CD14-positive monocyte (primary cell): ENCODE data around the gene SERPINA12. TPM values are rescaled to one million over a fixed set of nuclear protein-coding genes. Genes with fewer than 3 reads are reported as not detected.
"Not testable (repeated sequence)": the region's sequence is repeated elsewhere in the genome, so short reads cannot be mapped to it uniquely, and the experiment has no call there.

Source experiments
- DNase-seq, 3 donors: peaks; one replicate each; pipeline ENCODE4 v3.0.0-alpha.2; 2011 to 2022
- H2AFZ ChIP-seq: 2 replicates; pipeline ENCODE4 v1.6.0; 2012; ENCODE audit warnings: mild to moderate bottlenecking, low read depth, low read length, inconsistent platforms; ENCODE audit not compliant: insufficient read depth, poor library complexity, severe bottlenecking
- H3K27ac ChIP-seq, 2 donors: 1 replicate in 1 of 2; 2 replicates in 1 of 2; pipeline ENCODE4 v1.5.1; 2012 to 2013; ENCODE audit warnings: low read length in 2 of 2, control low read depth in 1 of 2, inconsistent platforms in 1 of 2, low read depth in 1 of 2, mild to moderate bottlenecking in 1 of 2
- H3K27me3 ChIP-seq, 2 donors: one replicate each; pipeline versions ENCODE4 v1.6.0 to v1.6.1; 2011 to 2013; ENCODE audit warnings: low read length in 2 of 2; ENCODE audit not compliant: control insufficient read depth in 2 of 2, insufficient read depth in 2 of 2
- H3K36me3 ChIP-seq, 2 donors: replicated peaks in 1 of 2; 1 replicate in 1 of 2; 2 replicates in 1 of 2; pipeline versions ENCODE4 v1.5.1 to v1.6.1; 2012 to 2013; ENCODE audit warnings: low read length in 2 of 2, control low read depth in 1 of 2, inconsistent platforms in 1 of 2, mild to moderate bottlenecking in 1 of 2; ENCODE audit not compliant: insufficient read depth in 2 of 2, control insufficient read depth in 1 of 2
- H3K4me1 ChIP-seq, 2 donors: 1 replicate in 1 of 2; 2 replicates in 1 of 2; pipeline versions ENCODE4 v1.5.1 to v1.6.1; 2012 to 2013; ENCODE audit warnings: low read length in 2 of 2, control low read depth in 1 of 2, inconsistent platforms in 1 of 2, mild to moderate bottlenecking in 1 of 2, moderate library complexity in 1 of 2; ENCODE audit not compliant: insufficient read depth in 2 of 2, control insufficient read depth in 1 of 2
- H3K4me2 ChIP-seq: replicated peaks from 2 replicates; pipeline ENCODE3; 2012; ENCODE audit warnings: low read length, moderate library complexity, mild to moderate bottlenecking; ENCODE audit not compliant: poor library complexity, severe bottlenecking; ENCODE audit errors: extremely low read depth
- H3K4me3 ChIP-seq, 3 experiments: fragments of 200-600 bp in 1 of 3; sonication (generic) in 1 of 3; replicated peaks in 1 of 3; 1 replicate in 2 of 3; 2 replicates in 1 of 3; pipeline ENCODE4 v1.5.1; 2011 to 2013; ENCODE audit warnings: low read length in 3 of 3, mild to moderate bottlenecking in 3 of 3, control low read depth in 2 of 3, low read depth in 2 of 3, inconsistent platforms in 1 of 3, moderate library complexity in 1 of 3
- H3K79me2 ChIP-seq: 2 replicates; pipeline ENCODE4 v1.6.0; 2012; ENCODE audit warnings: mild to moderate bottlenecking, control low read depth, inconsistent platforms, low read length, moderate library complexity; ENCODE audit not compliant: insufficient read depth
- H3K9ac ChIP-seq: 2 replicates; pipeline ENCODE4 v1.6.0; 2017; ENCODE audit warnings: low read length, mild to moderate bottlenecking; ENCODE audit not compliant: insufficient read depth, poor library complexity, severe bottlenecking
- H3K9me3 ChIP-seq, 2 donors: replicated peaks in 1 of 2; 1 replicate in 1 of 2; 2 replicates in 1 of 2; pipeline versions ENCODE4 v1.5.1 to v1.6.1; 2012 to 2013; ENCODE audit warnings: low read length in 2 of 2, control low read depth in 1 of 2; ENCODE audit not compliant: control insufficient read depth in 1 of 2, insufficient read depth in 1 of 2
- H4K20me1 ChIP-seq: 2 replicates; pipeline ENCODE4 v1.6.0; 2012; ENCODE audit warnings: mild to moderate bottlenecking, low read length, control low read depth, moderate library complexity; ENCODE audit not compliant: insufficient read depth
- H3K27ac Mint-ChIP-seq, 7 donors: one replicate each; pipeline ENCODE4 v1.8.0; 2020; ENCODE audit warnings: mild to moderate bottlenecking in 7 of 7, mixed read lengths in 7 of 7, moderate library complexity in 6 of 7, inconsistent platforms in 2 of 7
- H3K27me3 Mint-ChIP-seq, 3 donors: one replicate each; pipeline ENCODE4 v1.8.0; 2021 to 2022; ENCODE audit warnings: low read depth in 3 of 3, mild to moderate bottlenecking in 3 of 3, mixed read lengths in 3 of 3, moderate library complexity in 3 of 3, inconsistent platforms in 1 of 3
- H3K36me3 Mint-ChIP-seq, 2 donors: one replicate each; pipeline ENCODE4 v1.8.0; 2020; ENCODE audit warnings: mixed read lengths in 2 of 2, inconsistent platforms in 1 of 2, mild to moderate bottlenecking in 1 of 2
- H3K4me1 Mint-ChIP-seq: one replicate; pipeline ENCODE4 v1.8.0; 2020; ENCODE audit warnings: mild to moderate bottlenecking, mixed read lengths
- H3K4me3 Mint-ChIP-seq, 2 donors: one replicate each; pipeline ENCODE4 v1.8.0; 2020; ENCODE audit warnings: mild to moderate bottlenecking in 2 of 2, mixed read lengths in 2 of 2, moderate library complexity in 1 of 2
- H3K9me3 Mint-ChIP-seq, 7 donors: one replicate each; pipeline ENCODE4 v1.8.0; 2020 to 2022; ENCODE audit warnings: mixed read lengths in 7 of 7, mild to moderate bottlenecking in 6 of 7, moderate library complexity in 6 of 7, inconsistent platforms in 2 of 7
- WGBS: methylation state at CpG from one replicate; pipeline ENCODE4 v1.1.5; 2013; ENCODE audit warnings: missing lambda C conversion rate; ENCODE audit not compliant: insufficient coverage; 5-methylcytosine and 5-hydroxymethylcytosine counted together
- intact Hi-C, 2 donors: fragments of 100-400 bp; cut with micrococcal nuclease; formaldehyde crosslinking; loops; one replicate each; pipeline versions ENCODE4 v1.15.0 to v1.15.1; 2023
- polyA plus RNA-seq, 3 donors: library from polyadenylated mRNA; depleted of rRNA in 1 of 3; unstranded in 2 of 3; stranded (reverse) in 1 of 3; fragments of 300-500 nt in 2 of 3; fragments of >200 nt in 1 of 3; fragmentation: Illumina TruSeq in 2 of 3; gene quantifications; 1 replicate in 2 of 3; 2 replicates in 1 of 3; pipeline ENCODE4 v1.2.3, GENCODE V29; 2012 to 2021
- TF ChIP-seq, protein P1 (sequence below): fragments of 200-600 bp; IDR thresholded peaks from one replicate; pipeline ENCODE4 v1.8.0; 2022; ENCODE audit warnings: antibody characterized with exemption, mild to moderate bottlenecking

The SERPINA12 gene
- polyA plus RNA-seq, 3 donors = not detected

DNA sequence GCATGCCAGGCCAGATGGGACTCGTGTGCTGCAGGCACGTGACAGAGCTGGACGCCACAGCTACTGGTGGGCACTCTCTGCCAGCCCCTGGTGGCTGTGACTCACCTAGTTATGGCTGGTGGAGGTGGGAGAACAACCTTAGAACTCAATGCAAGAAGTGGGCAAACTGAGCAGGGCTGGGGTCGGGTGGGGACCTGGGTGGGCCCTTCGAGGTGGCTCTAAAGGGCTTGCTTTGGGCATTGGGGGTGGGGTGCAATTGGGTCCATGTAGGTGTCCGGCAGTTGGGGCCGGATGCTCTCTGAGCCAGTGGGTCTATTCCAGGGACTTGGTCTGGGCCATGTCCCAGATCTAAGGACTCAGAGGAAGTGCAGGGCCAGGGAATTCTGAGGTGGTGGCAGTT is 5.1 kb upstream of the SERPINA12 start:
- H3K4me3 Mint-ChIP-seq = no peak overlapping the region
- intact Hi-C loops = no loop called here
- Histone ChIP-seq H3K9me3 (no peaks in the 10 kb centered on the region), H3K9ac (no peak overlapping the region), H3K4me3 (no peak overlapping the region), H3K36me3 (no peaks in the 10 kb centered on the region), H3K27ac (no peak overlapping the region), H3K4me1 (no peaks in the 10 kb centered on the region), H3K27me3 (no peaks in the 10 kb centered on the region), H3K79me2 (no peaks in the 10 kb centered on the region), H4K20me1 (no peaks in the 10 kb centered on the region), H2AFZ (no peak overlapping the region), H3K4me2 (no peak overlapping the region)
- no peak overlapping the region for H3K27ac Mint-ChIP-seq
- no peaks in the 10 kb centered on the region for H3K4me1 Mint-ChIP-seq
- WGBS = 89% methylated on average over 7 of the region's 7 CpGs
- TF ChIP-seq, protein P1, sequence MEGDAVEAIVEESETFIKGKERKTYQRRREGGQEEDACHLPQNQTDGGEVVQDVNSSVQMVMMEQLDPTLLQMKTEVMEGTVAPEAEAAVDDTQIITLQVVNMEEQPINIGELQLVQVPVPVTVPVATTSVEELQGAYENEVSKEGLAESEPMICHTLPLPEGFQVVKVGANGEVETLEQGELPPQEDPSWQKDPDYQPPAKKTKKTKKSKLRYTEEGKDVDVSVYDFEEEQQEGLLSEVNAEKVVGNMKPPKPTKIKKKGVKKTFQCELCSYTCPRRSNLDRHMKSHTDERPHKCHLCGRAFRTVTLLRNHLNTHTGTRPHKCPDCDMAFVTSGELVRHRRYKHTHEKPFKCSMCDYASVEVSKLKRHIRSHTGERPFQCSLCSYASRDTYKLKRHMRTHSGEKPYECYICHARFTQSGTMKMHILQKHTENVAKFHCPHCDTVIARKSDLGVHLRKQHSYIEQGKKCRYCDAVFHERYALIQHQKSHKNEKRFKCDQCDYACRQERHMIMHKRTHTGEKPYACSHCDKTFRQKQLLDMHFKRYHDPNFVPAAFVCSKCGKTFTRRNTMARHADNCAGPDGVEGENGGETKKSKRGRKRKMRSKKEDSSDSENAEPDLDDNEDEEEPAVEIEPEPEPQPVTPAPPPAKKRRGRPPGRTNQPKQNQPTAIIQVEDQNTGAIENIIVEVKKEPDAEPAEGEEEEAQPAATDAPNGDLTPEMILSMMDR = no peak
- no peaks in the 10 kb centered on the region for H3K36me3 Mint-ChIP-seq
- H3K9me3 Mint-ChIP-seq = peaks cover 0 to 2% (median 2%) of the 10 kb centered on the region in 7 donors
- no peak for DNase-seq
- H3K27me3 Mint-ChIP-seq = peaks cover 4 to 5% (median 4%) of the 10 kb centered on the region in 3 donors

DNA sequence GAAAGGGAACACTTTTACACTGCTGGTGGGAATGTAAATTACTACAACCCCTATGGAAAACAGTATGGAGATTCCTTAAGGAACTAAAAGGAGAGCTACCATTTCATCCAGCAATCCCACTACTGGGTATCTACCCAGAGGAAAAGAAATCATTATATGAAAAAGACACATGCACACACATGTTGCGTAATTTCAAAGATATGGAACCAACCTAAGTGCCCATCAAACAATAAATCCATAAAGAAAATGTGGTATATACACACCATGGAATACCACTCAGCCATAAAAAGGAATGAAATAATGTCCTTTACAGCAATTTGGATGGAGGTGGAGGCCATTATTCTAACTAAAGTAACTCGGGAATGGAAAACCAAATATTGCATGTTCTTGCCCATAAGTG is 1.2 kb upstream of the SERPINA12 start:
- H3K4me1 Mint-ChIP-seq, H3K36me3 Mint-ChIP-seq: not testable (repeated sequence)

More for the DNA sequence above, 1.2 kb upstream of the SERPINA12 start:
- DNase-seq, H3K27ac ChIP-seq, H3K9ac ChIP-seq, H3K79me2 ChIP-seq, H3K9me3 Mint-ChIP-seq, H4K20me1 ChIP-seq, H3K4me1 ChIP-seq, H3K27me3 ChIP-seq, H3K27ac Mint-ChIP-seq, H3K4me2 ChIP-seq, H2AFZ ChIP-seq, H3K27me3 Mint-ChIP-seq, H3K4me3 ChIP-seq, H3K36me3 ChIP-seq, H3K9me3 ChIP-seq, H3K4me3 Mint-ChIP-seq, intact Hi-C loops: not testable (repeated sequence)
- WGBS = 86% methylated on average over 1 of the region's 2 CpGs
